C4-2B (cell line): ENCODE data around the gene MEGF11.

Experiments
- CTCF ChIP-seq: fragments of 450-650 bp; conservative IDR thresholded peaks from 2 replicates; pipeline ENCODE4 v1.5.1; 2017; ENCODE audit warnings: mild to moderate bottlenecking
- ZFX ChIP-seq: fragments of 450-650 bp; IDR thresholded peaks from 2 replicates; pipeline ENCODE4 v1.6.1; 2017

GRCh38 chr15:65914981-65915925 lies 338.3 kb downstream of the MEGF11 start:
- TF ChIP-seq CTCF (no peak), ZFX (no peak)
